OCI-M2 (cell line): ENCODE data around the gene RNGTT.

Experiments
- DNase-seq: peaks from one replicate; lab custom pipeline; 2025; ENCODE audit not compliant: unreplicated experiment; lab: John Stamatoyannopoulos, UW

The RNGTT gene

DNA sequence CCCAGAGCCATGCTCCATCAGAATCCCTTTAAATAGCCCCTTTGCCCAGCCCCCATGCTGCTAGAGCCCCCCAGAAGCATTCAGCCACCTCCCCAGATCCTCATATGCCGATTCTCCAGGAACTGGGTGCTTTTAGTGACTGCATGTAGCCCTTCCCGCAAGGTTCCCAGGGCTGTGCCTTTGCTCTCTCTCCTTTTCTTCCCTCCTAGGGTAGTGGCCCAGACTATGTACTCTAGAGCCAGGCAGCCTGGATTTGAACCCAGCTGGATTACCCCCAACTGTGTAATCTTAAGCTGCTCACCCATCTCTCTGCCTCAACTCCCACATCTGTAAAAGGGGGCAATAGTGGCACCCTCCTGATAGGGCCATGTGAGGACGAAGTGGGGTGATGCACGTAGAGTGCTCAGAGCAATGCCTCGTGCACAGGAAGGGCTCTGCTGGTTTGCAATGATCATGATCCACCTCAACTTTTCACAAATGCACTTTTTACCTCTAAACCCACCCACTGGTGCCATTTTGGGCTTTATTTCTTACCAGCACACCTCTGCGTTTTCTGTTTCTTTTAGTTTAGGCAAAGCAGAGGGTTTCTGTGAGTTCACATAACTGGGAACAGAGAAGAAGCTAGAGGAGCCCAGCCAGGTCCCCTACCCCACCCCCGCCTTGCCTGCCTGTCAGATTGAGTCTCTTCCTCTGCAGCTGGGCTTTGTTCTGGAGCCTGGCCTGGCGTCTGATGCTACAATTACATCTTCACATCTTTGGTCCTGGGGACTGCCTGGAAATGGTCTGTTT is 396.5 kb downstream of the RNGTT start:
- DNase-seq, result no peak

DNA sequence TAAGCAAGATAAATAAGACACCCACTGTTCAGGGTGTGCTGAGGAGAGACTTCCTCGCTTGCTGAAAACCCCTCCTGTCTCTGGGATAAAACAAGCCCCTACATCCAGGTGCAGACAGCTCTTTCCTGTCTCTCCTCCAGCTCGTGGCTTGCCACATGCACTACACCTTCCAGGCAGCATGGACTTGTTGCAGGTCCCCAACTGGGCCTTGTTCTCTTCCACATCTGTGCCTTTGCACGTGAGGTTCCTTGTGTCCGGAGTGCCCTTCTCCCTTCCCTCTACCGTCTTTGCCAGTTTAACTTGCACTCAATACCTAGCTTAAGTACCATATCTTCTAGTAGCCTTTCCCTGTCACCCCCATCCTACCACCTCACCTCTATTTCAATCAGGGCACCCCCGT is 397.6 kb downstream of the RNGTT start:
- no peak for DNase-seq

- DNase-seq, result no peak
Measured at GRCh38 chr6:88565409-88565811, 398.0 kb downstream of the RNGTT start.

GRCh38 chr6:88563277-88563625 is 400.2 kb downstream of the RNGTT start:
- DNase-seq, result no peak

DNA sequence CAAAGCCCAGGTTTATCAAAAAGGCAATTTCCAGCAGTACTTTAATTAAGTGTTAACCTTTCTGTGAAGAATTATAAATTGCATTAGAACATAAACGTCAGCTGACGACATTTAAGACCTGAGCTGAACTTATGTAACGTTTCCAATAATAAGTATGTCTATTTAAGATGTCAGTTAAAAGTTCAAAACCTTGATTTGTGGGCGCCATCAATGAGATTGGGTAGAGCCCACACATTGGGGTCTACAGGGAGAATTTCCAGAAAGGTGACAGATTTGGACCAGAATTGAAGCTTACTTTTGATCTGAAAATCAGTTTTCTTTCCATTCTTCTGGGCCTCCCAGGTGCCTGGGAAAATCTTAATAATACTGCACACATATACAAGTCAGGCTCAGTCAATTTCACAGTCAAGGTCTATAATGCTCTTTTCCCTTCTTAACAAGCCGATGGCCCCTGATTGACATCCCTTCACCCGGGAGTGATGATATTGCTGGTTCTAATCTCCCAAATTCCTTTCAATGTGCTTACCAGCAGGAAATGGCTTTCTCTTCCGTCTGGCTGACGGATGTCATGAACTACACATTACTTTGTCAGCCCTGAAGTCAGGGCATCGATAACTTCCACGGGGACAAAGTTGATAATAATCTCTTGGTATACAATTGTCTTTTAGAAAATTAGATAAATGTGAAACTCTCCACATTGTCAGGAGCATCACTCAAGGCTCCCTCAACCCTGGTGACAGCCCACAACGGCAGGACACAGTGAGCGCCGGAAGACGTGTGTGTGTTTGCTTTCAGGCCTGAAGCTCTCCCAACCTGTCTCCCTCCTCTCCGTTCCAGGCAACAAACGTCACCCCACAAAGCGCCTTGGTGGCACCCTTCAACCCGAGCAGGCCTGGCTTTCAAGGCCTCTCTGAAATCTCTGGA is 400.8 kb downstream of the RNGTT start:
- no peak for DNase-seq

DNA sequence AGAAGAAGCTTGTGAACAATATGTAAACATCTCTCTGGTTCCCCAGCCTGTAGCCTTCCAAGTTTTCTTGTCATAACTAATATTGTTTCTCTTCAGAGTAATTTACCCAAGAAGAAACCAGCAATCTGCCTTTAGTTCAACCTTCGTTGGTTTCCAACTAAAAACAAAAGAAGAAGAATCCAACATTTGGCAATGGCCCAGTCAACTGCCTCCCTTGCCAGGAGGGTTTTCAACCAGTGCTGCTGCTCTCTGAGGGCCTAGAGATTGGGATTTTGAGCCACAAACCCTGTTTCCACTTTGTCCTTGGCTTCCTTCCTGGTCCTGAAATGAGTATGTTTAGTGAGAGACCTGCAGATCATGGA is 401.5 kb downstream of the RNGTT start:
- no peak for DNase-seq

DNA sequence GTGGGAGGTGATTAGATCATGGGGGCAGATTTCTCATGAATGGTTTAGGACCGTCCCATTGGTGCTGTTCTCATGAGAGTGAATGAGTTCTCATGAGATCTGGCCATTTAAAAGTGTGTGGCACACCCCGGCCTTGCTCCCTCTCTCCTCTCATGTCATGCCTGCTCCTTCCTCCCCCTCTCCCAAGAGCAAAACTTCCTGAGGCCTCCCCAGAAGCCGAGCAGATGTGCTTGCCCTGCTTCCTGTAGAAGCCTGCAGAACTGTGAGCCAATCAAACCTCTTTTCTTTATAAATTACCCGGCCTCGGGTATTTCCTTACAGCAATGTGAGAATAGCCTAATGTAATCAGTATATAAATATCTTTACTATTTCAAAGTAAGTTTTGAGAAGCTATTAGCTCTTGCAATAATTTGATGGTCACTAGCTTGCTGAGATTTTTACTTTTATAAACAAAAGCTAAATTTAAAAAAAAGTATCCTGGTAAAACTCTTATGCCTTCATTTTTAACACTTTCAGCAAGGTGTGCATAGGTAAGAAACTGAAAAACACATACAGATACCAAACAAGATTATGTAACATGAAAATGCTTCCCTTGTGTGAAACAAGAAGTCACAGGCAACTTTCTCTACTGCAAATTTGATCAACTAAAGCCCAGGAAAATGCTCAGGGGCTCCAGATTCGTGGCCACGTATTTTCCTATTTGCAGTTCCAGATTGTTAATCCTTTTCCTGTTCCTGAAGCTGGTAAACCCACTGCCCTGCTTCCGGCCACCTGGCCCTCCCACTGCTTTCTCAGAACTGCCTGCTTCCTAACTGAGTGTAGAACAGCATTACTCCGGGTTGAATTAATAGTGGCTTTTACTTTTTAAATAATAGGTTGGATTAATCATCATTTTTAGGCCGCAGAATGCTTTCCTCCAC is 402.1 kb downstream of the RNGTT start:
- no peak for DNase-seq
